IMR-90 (cell line): ENCODE measurements around the gene SDHA. TPM values are rescaled to one million over a fixed set of nuclear protein-coding genes. Genes with fewer than 3 reads are reported as not detected.

ENCODE experiments used
- ATAC-seq: fragments of 200-7000 bp; cut with Tn5 transposase; 2 replicates; pipeline ENCODE4 v1.9.1; 2020; ENCODE audit warnings: low read depth, mild to moderate bottlenecking, moderate library complexity
- BruUV-seq: library from RNA; stranded (reverse); fragments of 400-500 nt; replicated peaks from 2 replicates; lab custom pipeline; 2021; lab: Mats Ljungman, UMichigan
- CTCF ChIA-PET: fragments of 300-600 bp; formaldehyde crosslinking; extraction: SDS; loops from one replicate; lab custom pipeline; 2021; ENCODE audit warnings: antibody characterized with exemption; lab: Yijun Ruan, JAX
- POLR2A ChIA-PET: fragments of 300-600 bp; sonication (Branson Sonifier 250); formaldehyde crosslinking; loops from one replicate; lab custom pipeline; 2022; ENCODE audit warnings: antibody characterized with exemption; ENCODE audit not compliant: unreplicated experiment; lab: Charles Lee
- DNase-seq: peaks from one replicate; pipeline ENCODE4 v3.0.0; 2013
- H2AFZ ChIP-seq: replicated peaks from 2 replicates; pipeline ENCODE3; 2013; ENCODE audit warnings: low read length, mild to moderate bottlenecking; ENCODE audit not compliant: poor library complexity
- H2AK5ac ChIP-seq: 2 replicates; pipeline ENCODE4 v1.6.1; 2013; ENCODE audit warnings: low read depth, low read length, inconsistent platforms
- H2AK9ac ChIP-seq: replicated peaks from 2 replicates; pipeline ENCODE3; 2013; ENCODE audit warnings: mild to moderate bottlenecking, low read depth, low read length, moderate library complexity; ENCODE audit not compliant: poor library complexity
- H2BK120ac ChIP-seq: 2 replicates; pipeline ENCODE4 v1.6.1; 2013; ENCODE audit warnings: low read depth, low read length, inconsistent platforms
- H2BK15ac ChIP-seq: 3 replicates; pipeline ENCODE4 v1.6.1; 2013; ENCODE audit warnings: low read depth, low read length, inconsistent platforms
- H2BK20ac ChIP-seq: 2 replicates; pipeline ENCODE4 v1.6.1; 2013; ENCODE audit warnings: low read depth, mild to moderate bottlenecking, inconsistent platforms, low read length, moderate library complexity
- H2BK5ac ChIP-seq: 2 replicates; pipeline ENCODE4 v1.6.1; 2013; ENCODE audit warnings: mild to moderate bottlenecking, low read depth, low read length, inconsistent platforms; ENCODE audit not compliant: poor library complexity, severe bottlenecking
- H3K14ac ChIP-seq: replicated peaks from 2 replicates; pipeline ENCODE4 v1.6.1; 2013; ENCODE audit warnings: low read depth, low read length, inconsistent platforms
- H3K18ac ChIP-seq: 2 replicates; pipeline ENCODE4 v1.6.1; 2013; ENCODE audit warnings: low read depth, low read length, control low read depth
- H3K23ac ChIP-seq: 2 replicates; pipeline ENCODE4 v1.6.1; 2013; ENCODE audit warnings: low read depth, low read length, inconsistent platforms
- H3K27ac ChIP-seq: 2 replicates; pipeline ENCODE4 v1.5.1; 2013; ENCODE audit warnings: mild to moderate bottlenecking, control low read depth, low read length; ENCODE audit not compliant: insufficient read depth
- H3K27me3 ChIP-seq: 2 replicates; pipeline ENCODE4 v1.6.1; 2013; ENCODE audit warnings: low read length; ENCODE audit not compliant: control insufficient read depth, insufficient read depth
- H3K36me3 ChIP-seq: 2 replicates; pipeline ENCODE4 v1.6.1; 2013; ENCODE audit warnings: low read length, mixed read lengths; ENCODE audit not compliant: control insufficient read depth, insufficient read depth
- H3K4ac ChIP-seq: 2 replicates; pipeline ENCODE4 v1.6.1; 2013; ENCODE audit warnings: low read depth, low read length, inconsistent platforms
- H3K4me1 ChIP-seq: 2 replicates; pipeline ENCODE4 v1.6.1; 2013; ENCODE audit warnings: low read length, mixed read lengths; ENCODE audit not compliant: control insufficient read depth, insufficient read depth
- H3K4me2 ChIP-seq: 2 replicates; pipeline ENCODE4 v1.6.1; 2013; ENCODE audit warnings: low read depth, mild to moderate bottlenecking, control low read depth, low read length, moderate library complexity
- H3K4me3 ChIP-seq: 2 replicates; pipeline ENCODE4 v1.5.1; 2013; ENCODE audit warnings: low read depth, mild to moderate bottlenecking, control low read depth, low read length, moderate library complexity; ENCODE audit not compliant: insufficient read depth
- H3K56ac ChIP-seq: 2 replicates; pipeline ENCODE4 v1.6.1; 2013; ENCODE audit warnings: low read length, inconsistent platforms; ENCODE audit not compliant: insufficient read depth; ENCODE audit errors: extremely low read depth
- H3K79me1 ChIP-seq, 2 experiments: 2 replicates each; pipeline ENCODE4 v1.6.1; 2013; ENCODE audit warnings: low read length in 2 of 2, inconsistent platforms in 1 of 2, low read depth in 1 of 2
- H3K9ac ChIP-seq: 2 replicates; pipeline ENCODE4 v1.6.1; 2013; ENCODE audit warnings: low read depth, low read length, control low read depth
- H3K9me1 ChIP-seq: 2 replicates; pipeline ENCODE4 v1.6.1; 2013; ENCODE audit warnings: low read length, inconsistent platforms; ENCODE audit not compliant: insufficient read depth
- H3K9me3 ChIP-seq: 2 replicates; pipeline ENCODE4 v1.6.1; 2013; ENCODE audit warnings: low read length; ENCODE audit not compliant: control insufficient read depth, insufficient read depth
- H4K20me1 ChIP-seq: 2 replicates; pipeline ENCODE4 v1.6.1; 2013; ENCODE audit warnings: low read length, inconsistent platforms; ENCODE audit not compliant: insufficient read depth
- H4K5ac ChIP-seq: 2 replicates; pipeline ENCODE4 v1.6.1; 2013; ENCODE audit warnings: mild to moderate bottlenecking, low read depth, low read length, control low read depth
- H4K8ac ChIP-seq, 2 experiments: 2 replicates each; pipeline ENCODE4 v1.6.1; 2013; ENCODE audit warnings: low read depth in 2 of 2, low read length in 2 of 2, control low read depth in 1 of 2, inconsistent platforms in 1 of 2
- H4K91ac ChIP-seq: 2 replicates; pipeline ENCODE4 v1.6.1; 2013; ENCODE audit warnings: low read depth, low read length, inconsistent platforms; ENCODE audit not compliant: insufficient read depth
- BHLHE40 ChIP-seq: fragments of 150-350 bp; IDR thresholded peaks from 2 replicates; pipeline ENCODE4 v1.6.1; 2016; ENCODE audit warnings: mild to moderate bottlenecking, low read depth, low read length
- CTCF ChIP-seq: conservative IDR thresholded peaks from 2 replicates; pipeline ENCODE4 v1.5.1; 2012; ENCODE audit warnings: mild to moderate bottlenecking, low read depth, low read length, improper control_type of control experiment
- MAFK ChIP-seq: IDR thresholded peaks from 2 replicates; pipeline ENCODE4 v1.6.1; 2012; ENCODE audit warnings: low read depth, low read length, improper control_type of control experiment
- NFE2L2 ChIP-seq: fragments of 150-350 bp; IDR thresholded peaks from 2 replicates; pipeline ENCODE4 v1.6.1; 2016; ENCODE audit warnings: low read depth, mild to moderate bottlenecking, low read length
- POLR2A ChIP-seq: IDR thresholded peaks from 2 replicates; pipeline ENCODE4 v1.6.1; 2012; ENCODE audit warnings: mild to moderate bottlenecking, low read depth, low read length
- RCOR1 ChIP-seq: IDR thresholded peaks from 2 replicates; pipeline ENCODE4 v1.6.1; 2012; ENCODE audit warnings: mild to moderate bottlenecking, low read length, improper control_type of control experiment; ENCODE audit not compliant: insufficient replicate concordance
- WGBS, 2 experiments: methylation state at CpG; one replicate each; pipeline versions ENCODE4 v1.1.5 to v1.1.7; 2013; ENCODE audit warnings: missing lambda C conversion rate in 2 of 2; ENCODE audit not compliant: insufficient read length in 1 of 2; ENCODE audit errors: extremely low coverage in 2 of 2; 5-methylcytosine and 5-hydroxymethylcytosine counted together
- dilution Hi-C: fragments of 300-500 bp; cut with HindIII; formaldehyde crosslinking; loops from one replicate; pipeline ENCODE4 v1.14.3; 2018; ENCODE audit warnings: low sequenced_read_pairs; ENCODE audit not compliant: unreplicated experiment
- in situ Hi-C: fragments of 300-500 bp; cut with MboI; formaldehyde crosslinking; loops from 3 replicates; pipeline ENCODE4 v1.14.3; 2019; ENCODE audit warnings: low sequenced_read_pairs, inconsistent platforms, mixed read lengths
- intact Hi-C: fragments of 100-400 bp; cut with micrococcal nuclease; formaldehyde crosslinking; loops from 2 replicates; pipeline ENCODE4 v1.10.0; 2022
- polyA plus RNA-seq, 3 experiments: library from polyadenylated mRNA; depleted of rRNA; stranded (reverse); fragments of >200 nt; gene quantifications; 2 replicates each; pipeline ENCODE4 v1.2.3, GENCODE V29; 2012; ENCODE audit warnings: low replicate concordance in 1 of 3
- total RNA-seq: library from RNA; depleted of rRNA; stranded (reverse); fragments of >200 nt; gene quantifications from 2 replicates; pipeline ENCODE4 v1.2.3, GENCODE V29; 2012

The SDHA gene
- total and polyA plus RNA-seq, 2 of the 4 experiments (the other 2 are of a cell fraction) = 105 to 121 TPM

- Histone ChIP-seq H4K20me1 (no peaks in the 10 kb centered on the region), H4K8ac (no peak overlapping the region), H3K9me1 (peaks cover 15% of the 10 kb centered on the region; the same call in 1 of the 2 replicates), H2BK15ac (no peak overlapping the region), H4K5ac (no peak overlapping the region), H4K91ac (no peak overlapping the region), H3K4me3 (no peak overlapping the region), H2BK120ac (no peak overlapping the region), H2AFZ (no peak overlapping the region), H3K9ac (no peak overlapping the region), H2BK5ac (no peak overlapping the region), H3K4me2 (no peak overlapping the region), H3K14ac (no peak overlapping the region), H3K27ac (no peak overlapping the region), H3K27me3 (peaks cover 8% of the 10 kb centered on the region), H3K56ac (no peak overlapping the region), H2AK5ac (no peak overlapping the region), H3K36me3 (no peaks in the 10 kb centered on the region), H3K79me1 (no peaks in the 10 kb centered on the region; a peak in 1 of 4 replicates), H3K9me3 (no peaks in the 10 kb centered on the region), H3K4ac (no peak overlapping the region), H3K18ac (no peak overlapping the region), H3K23ac (no peak overlapping the region), H3K4me1 (peaks cover 15% of the 10 kb centered on the region), H2BK20ac (no peak overlapping the region), H2AK9ac (no peak overlapping the region)
- ATAC-seq (no peak), DNase-seq (no peak)
- dilution Hi-C loops (no loop called here), in situ Hi-C loops (no loop called here), intact Hi-C loops (no loop called here)
- BruUV-seq = no TSS peak
- ChIA-PET CTCF (interaction anchor here (2.2 kb wide), 1 partner anchor 15 kb away, joined by 7 read pairs; no protein-coding TSS in a partner anchor), POLR2A (no interaction called here)
- 76% methylated on average over 5 of the region's 17 CpGs; no CpG with 5 or more reads in 1 of the 2 experiments for WGBS, 2 experiments
- no peak for TF ChIP-seq BHLHE40
- TF ChIP-seq POLR2A = no peak
- TF ChIP-seq RCOR1 = no peak
- no peak for TF ChIP-seq CTCF
- TF ChIP-seq NFE2L2 = no peak
- no peak for TF ChIP-seq MAFK
Measured at GRCh38 chr5:172841-173251, 45.3 kb upstream of the SDHA start.
